KMS-11 (cell line): ENCODE data around the gene CDK6.
A peak's percentile ranks its signal among the peaks of the same experiment; 100 is the strongest.

Experiments used
- H2AFZ ChIP-seq: fragments of 200-600 bp; sonication (generic); 2 replicates; pipeline ENCODE4 v1.6.1; 2016; ENCODE audit warnings: antibody characterized with exemption, mixed run types, low read depth
- H3K27ac ChIP-seq: fragments of 200-600 bp; sonication (generic); 2 replicates; pipeline ENCODE4 v1.6.1; 2016; ENCODE audit warnings: mild to moderate bottlenecking, mixed run types
- H3K27me3 ChIP-seq: fragments of 200-600 bp; sonication (generic); 2 replicates; pipeline ENCODE4 v1.6.1; 2017; ENCODE audit warnings: mild to moderate bottlenecking, low read depth, mixed run types, moderate library complexity; ENCODE audit not compliant: insufficient read depth
- H3K36me3 ChIP-seq: fragments of 200-600 bp; sonication (generic); 2 replicates; pipeline ENCODE4 v1.6.1; 2017; ENCODE audit warnings: mild to moderate bottlenecking, mixed run types; ENCODE audit not compliant: insufficient read depth
- H3K4me1 ChIP-seq: fragments of 200-600 bp; sonication (generic); 2 replicates; pipeline ENCODE4 v1.6.1; 2016; ENCODE audit warnings: mild to moderate bottlenecking, low read depth, mixed run types; ENCODE audit not compliant: poor library complexity, severe bottlenecking
- H3K4me2 ChIP-seq: fragments of 200-600 bp; sonication (generic); 2 replicates; pipeline ENCODE4 v1.7.0; 2016; ENCODE audit warnings: mild to moderate bottlenecking, mixed run types
- H3K4me3 ChIP-seq: fragments of 200-600 bp; sonication (generic); IDR thresholded peaks from 2 replicates; pipeline ENCODE4 v1.6.1; 2017; ENCODE audit warnings: low read depth, low read length, mixed read lengths; ENCODE audit not compliant: insufficient read depth
- H3K79me2 ChIP-seq: fragments of 200-600 bp; sonication (generic); 2 replicates; pipeline ENCODE4 v1.6.1; 2016; ENCODE audit warnings: low read depth, mixed run types; ENCODE audit not compliant: insufficient read depth
- H3K9ac ChIP-seq: fragments of 200-600 bp; sonication (generic); 2 replicates; pipeline ENCODE4 v1.6.1; 2016; ENCODE audit warnings: mild to moderate bottlenecking, mixed run types
- H4K20me1 ChIP-seq: fragments of 200-600 bp; sonication (generic); 2 replicates; pipeline ENCODE4 v1.6.1; 2016; ENCODE audit warnings: mild to moderate bottlenecking, mixed run types; ENCODE audit not compliant: insufficient read depth
- TF ChIP-seq, protein P1 (sequence below): fragments of 200-600 bp; sonication (generic); conservative IDR thresholded peaks from 2 replicates; pipeline ENCODE4 v1.6.1; 2017; ENCODE audit warnings: low read depth, mild to moderate bottlenecking, antibody characterized with exemption, low read length, moderate library complexity, mixed read lengths

The CDK6 gene

DNA sequence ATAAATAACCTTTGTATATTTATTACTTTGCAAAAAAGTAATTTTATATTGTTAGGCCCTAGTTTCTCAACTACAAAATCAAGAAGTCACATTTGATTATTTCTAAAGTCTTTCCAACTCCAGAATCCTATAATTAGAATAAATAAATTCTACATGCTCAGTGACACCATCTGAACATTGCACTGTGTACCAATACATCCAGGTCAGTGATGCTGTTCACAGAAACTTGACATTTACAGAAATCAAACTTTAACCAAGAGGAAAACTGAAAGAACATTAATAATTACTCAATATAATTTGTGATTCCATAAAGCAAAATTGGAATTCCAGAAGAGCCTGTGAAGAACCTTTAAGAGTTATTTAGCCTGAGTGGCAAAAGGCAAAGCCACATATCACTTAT, 142.2 kb downstream of the CDK6 start:
- Histone ChIP-seq H3K9ac (no peak overlapping the region), H3K27ac (no peak overlapping the region), H3K4me2 (no peak overlapping the region), H2AFZ (no peak overlapping the region), H3K79me2 (peaks cover 92% of the 10 kb centered on the region), H4K20me1 (no peaks in the 10 kb centered on the region), H3K27me3 (no peaks in the 10 kb centered on the region), H3K4me3 (no peak overlapping the region), H3K4me1 (peaks cover 47% of the 10 kb centered on the region), H3K36me3 (no peaks in the 10 kb centered on the region; the same call in 1 of the 2 replicates)
- TF ChIP-seq, protein P1, sequence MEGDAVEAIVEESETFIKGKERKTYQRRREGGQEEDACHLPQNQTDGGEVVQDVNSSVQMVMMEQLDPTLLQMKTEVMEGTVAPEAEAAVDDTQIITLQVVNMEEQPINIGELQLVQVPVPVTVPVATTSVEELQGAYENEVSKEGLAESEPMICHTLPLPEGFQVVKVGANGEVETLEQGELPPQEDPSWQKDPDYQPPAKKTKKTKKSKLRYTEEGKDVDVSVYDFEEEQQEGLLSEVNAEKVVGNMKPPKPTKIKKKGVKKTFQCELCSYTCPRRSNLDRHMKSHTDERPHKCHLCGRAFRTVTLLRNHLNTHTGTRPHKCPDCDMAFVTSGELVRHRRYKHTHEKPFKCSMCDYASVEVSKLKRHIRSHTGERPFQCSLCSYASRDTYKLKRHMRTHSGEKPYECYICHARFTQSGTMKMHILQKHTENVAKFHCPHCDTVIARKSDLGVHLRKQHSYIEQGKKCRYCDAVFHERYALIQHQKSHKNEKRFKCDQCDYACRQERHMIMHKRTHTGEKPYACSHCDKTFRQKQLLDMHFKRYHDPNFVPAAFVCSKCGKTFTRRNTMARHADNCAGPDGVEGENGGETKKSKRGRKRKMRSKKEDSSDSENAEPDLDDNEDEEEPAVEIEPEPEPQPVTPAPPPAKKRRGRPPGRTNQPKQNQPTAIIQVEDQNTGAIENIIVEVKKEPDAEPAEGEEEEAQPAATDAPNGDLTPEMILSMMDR: no peak

DNA sequence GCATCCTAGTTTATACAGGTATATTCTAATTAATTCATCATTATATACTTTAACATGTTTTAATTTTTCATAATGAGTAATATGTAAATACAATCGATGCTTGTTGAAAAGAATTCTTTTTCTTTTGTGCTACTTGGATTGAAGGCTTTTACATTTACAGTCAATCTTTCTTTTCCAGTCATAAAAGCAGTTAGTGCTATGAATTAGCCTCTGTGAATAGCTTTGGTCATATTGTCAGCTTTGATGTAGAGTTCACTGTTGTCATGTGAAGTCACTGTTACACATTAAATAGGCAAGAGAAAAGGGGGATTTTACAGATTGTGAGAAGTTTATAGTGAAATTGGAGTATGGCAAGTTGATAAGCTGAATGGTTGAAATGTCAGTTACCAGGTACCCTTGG, 142.9 kb downstream of the CDK6 start:
- no peaks in the 10 kb centered on the region for H4K20me1 ChIP-seq
- no peaks in the 10 kb centered on the region for H3K27me3 ChIP-seq
- no peak overlapping the region for H3K4me2 ChIP-seq
- no peak overlapping the region for H3K9ac ChIP-seq
- TF ChIP-seq, protein P1: no peak
- peaks cover 47% of the 10 kb centered on the region for H3K4me1 ChIP-seq
- no peak overlapping the region for H2AFZ ChIP-seq
- no peak overlapping the region for H3K4me3 ChIP-seq
- no peaks in the 10 kb centered on the region; the same call in 1 of the 2 replicates for H3K36me3 ChIP-seq
- H3K27ac ChIP-seq: no peak overlapping the region; the same call in 1 of the 2 replicates
- H3K79me2 ChIP-seq: peaks cover 92% of the 10 kb centered on the region

DNA sequence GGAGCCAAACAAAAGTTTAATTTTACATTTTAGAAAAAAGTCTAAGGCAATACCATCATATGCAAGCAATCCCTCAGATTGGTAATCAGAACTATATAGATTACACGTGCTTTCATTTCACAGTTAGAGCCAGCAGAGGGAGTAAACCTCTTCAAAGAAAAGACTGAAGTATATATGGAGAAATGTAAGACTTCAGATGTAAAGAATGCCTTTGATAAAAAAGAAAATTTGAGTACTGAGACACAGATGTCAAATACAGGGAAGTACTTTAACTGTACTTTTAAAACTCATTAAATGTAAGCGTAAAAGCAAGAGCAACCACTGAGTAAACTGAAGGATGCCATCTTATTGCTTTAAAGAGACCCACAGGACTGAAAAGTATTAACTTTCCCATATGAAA, 144.8 kb downstream of the CDK6 start:
- peak overlapping the region; percentile 6; the same call in 1 of the 2 replicates for H3K27ac ChIP-seq
- no peak overlapping the region for H3K4me3 ChIP-seq
- H3K79me2 ChIP-seq: peaks cover 80% of the 10 kb centered on the region
- no peak overlapping the region for H3K4me2 ChIP-seq
- H2AFZ ChIP-seq: no peak overlapping the region
- TF ChIP-seq, protein P1: peak; percentile 72
- no peak overlapping the region for H3K9ac ChIP-seq
- no peaks in the 10 kb centered on the region for H3K27me3 ChIP-seq
- no peaks in the 10 kb centered on the region for H4K20me1 ChIP-seq
- no peaks in the 10 kb centered on the region; the same call in 1 of the 2 replicates for H3K36me3 ChIP-seq
- peaks cover 44% of the 10 kb centered on the region for H3K4me1 ChIP-seq

DNA sequence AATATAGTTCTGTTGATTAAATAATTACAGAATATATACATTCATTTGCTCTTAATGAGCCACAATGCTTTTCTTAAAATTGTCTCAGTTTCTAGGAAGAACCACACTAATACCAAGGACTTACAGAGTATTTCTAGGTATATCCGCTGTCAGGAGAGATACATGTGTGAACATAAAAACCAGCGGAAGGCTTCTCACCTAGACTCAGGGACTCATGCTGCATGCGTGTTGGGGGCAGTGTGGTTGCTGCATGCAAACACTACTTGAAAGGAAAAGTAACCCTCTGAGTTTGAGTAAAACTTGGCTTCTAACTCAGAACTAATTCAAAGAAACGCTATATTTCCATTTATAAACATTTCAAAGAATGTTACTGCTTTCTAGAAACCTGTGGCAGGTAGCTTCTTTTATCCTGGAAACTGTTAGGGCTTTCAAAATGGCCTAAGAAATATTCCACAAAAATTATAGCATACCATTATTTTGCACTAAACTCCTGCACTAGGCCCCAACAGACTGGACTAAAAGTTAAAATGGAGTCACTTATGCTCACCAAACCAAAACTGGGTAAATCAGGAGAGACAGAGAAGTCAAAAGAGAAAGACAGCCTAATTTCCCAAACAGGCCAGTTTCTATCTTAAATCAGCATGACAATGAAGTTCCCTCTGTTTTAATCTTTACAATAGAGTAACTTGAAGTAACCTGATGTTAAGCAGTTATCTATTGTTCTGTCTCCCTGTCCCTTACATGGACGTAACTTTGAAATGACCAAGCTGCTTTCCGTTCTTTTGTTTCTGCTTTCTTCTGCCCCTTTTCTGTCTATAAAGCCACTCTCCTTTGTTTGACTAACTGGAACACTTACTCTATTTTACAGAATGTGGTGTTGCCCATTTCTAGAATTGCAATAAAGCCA, 151.0 kb downstream of the CDK6 start:
- peaks cover 18% of the 10 kb centered on the region for H3K4me1 ChIP-seq
- no peak overlapping the region for H3K4me2 ChIP-seq
- no peaks in the 10 kb centered on the region for H3K27me3 ChIP-seq
- H3K79me2 ChIP-seq: peaks cover 77% of the 10 kb centered on the region
- H3K27ac ChIP-seq: no peak overlapping the region
- H3K4me3 ChIP-seq: no peak overlapping the region
- H3K9ac ChIP-seq: no peak overlapping the region
- TF ChIP-seq, protein P1: no peak
- no peak overlapping the region for H2AFZ ChIP-seq
- 0 out of 2 replicates have a peak, but pooled peaks cover 11% of the 10 kb centered on the region for H4K20me1 ChIP-seq
- 0 out of 2 replicates have a peak, but pooled peaks cover 3% of the 10 kb centered on the region for H3K36me3 ChIP-seq
